IMR-90 (cell line): ENCODE results near the gene TRAF1. TPM values are rescaled to one million over a fixed set of nuclear protein-coding genes. Genes with fewer than 3 reads are reported as not detected.
A peak's percentile ranks its signal among the peaks of the same experiment; 100 is the strongest.

Experiments used
- ATAC-seq: fragments of 200-7000 bp; cut with Tn5 transposase; 2 replicates; pipeline ENCODE4 v1.9.1; 2020; ENCODE audit warnings: low read depth, mild to moderate bottlenecking, moderate library complexity
- BruUV-seq: library from RNA; stranded (reverse); fragments of 400-500 nt; replicated peaks from 2 replicates; lab custom pipeline; 2021; lab: Mats Ljungman, UMichigan
- CTCF ChIA-PET: fragments of 300-600 bp; formaldehyde crosslinking; extraction: SDS; loops from one replicate; lab custom pipeline; 2021; ENCODE audit warnings: antibody characterized with exemption; lab: Yijun Ruan, JAX
- POLR2A ChIA-PET: fragments of 300-600 bp; sonication (Branson Sonifier 250); formaldehyde crosslinking; loops from one replicate; lab custom pipeline; 2022; ENCODE audit warnings: antibody characterized with exemption; ENCODE audit not compliant: unreplicated experiment; lab: Charles Lee
- DNase-seq: peaks from one replicate; pipeline ENCODE4 v3.0.0; 2013
- H2AFZ ChIP-seq: replicated peaks from 2 replicates; pipeline ENCODE3; 2013; ENCODE audit warnings: low read length, mild to moderate bottlenecking; ENCODE audit not compliant: poor library complexity
- H2AK5ac ChIP-seq: 2 replicates; pipeline ENCODE4 v1.6.1; 2013; ENCODE audit warnings: low read depth, low read length, inconsistent platforms
- H2AK9ac ChIP-seq: replicated peaks from 2 replicates; pipeline ENCODE3; 2013; ENCODE audit warnings: mild to moderate bottlenecking, low read depth, low read length, moderate library complexity; ENCODE audit not compliant: poor library complexity
- H2BK120ac ChIP-seq: 2 replicates; pipeline ENCODE4 v1.6.1; 2013; ENCODE audit warnings: low read depth, low read length, inconsistent platforms
- H2BK15ac ChIP-seq: 3 replicates; pipeline ENCODE4 v1.6.1; 2013; ENCODE audit warnings: low read depth, low read length, inconsistent platforms
- H2BK20ac ChIP-seq: 2 replicates; pipeline ENCODE4 v1.6.1; 2013; ENCODE audit warnings: low read depth, mild to moderate bottlenecking, inconsistent platforms, low read length, moderate library complexity
- H2BK5ac ChIP-seq: 2 replicates; pipeline ENCODE4 v1.6.1; 2013; ENCODE audit warnings: mild to moderate bottlenecking, low read depth, low read length, inconsistent platforms; ENCODE audit not compliant: poor library complexity, severe bottlenecking
- H3K14ac ChIP-seq: replicated peaks from 2 replicates; pipeline ENCODE4 v1.6.1; 2013; ENCODE audit warnings: low read depth, low read length, inconsistent platforms
- H3K18ac ChIP-seq: 2 replicates; pipeline ENCODE4 v1.6.1; 2013; ENCODE audit warnings: low read depth, low read length, control low read depth
- H3K23ac ChIP-seq: 2 replicates; pipeline ENCODE4 v1.6.1; 2013; ENCODE audit warnings: low read depth, low read length, inconsistent platforms
- H3K27ac ChIP-seq: 2 replicates; pipeline ENCODE4 v1.5.1; 2013; ENCODE audit warnings: mild to moderate bottlenecking, control low read depth, low read length; ENCODE audit not compliant: insufficient read depth
- H3K27me3 ChIP-seq: 2 replicates; pipeline ENCODE4 v1.6.1; 2013; ENCODE audit warnings: low read length; ENCODE audit not compliant: control insufficient read depth, insufficient read depth
- H3K36me3 ChIP-seq: 2 replicates; pipeline ENCODE4 v1.6.1; 2013; ENCODE audit warnings: low read length, mixed read lengths; ENCODE audit not compliant: control insufficient read depth, insufficient read depth
- H3K4ac ChIP-seq: 2 replicates; pipeline ENCODE4 v1.6.1; 2013; ENCODE audit warnings: low read depth, low read length, inconsistent platforms
- H3K4me1 ChIP-seq: 2 replicates; pipeline ENCODE4 v1.6.1; 2013; ENCODE audit warnings: low read length, mixed read lengths; ENCODE audit not compliant: control insufficient read depth, insufficient read depth
- H3K4me2 ChIP-seq: 2 replicates; pipeline ENCODE4 v1.6.1; 2013; ENCODE audit warnings: low read depth, mild to moderate bottlenecking, control low read depth, low read length, moderate library complexity
- H3K4me3 ChIP-seq: 2 replicates; pipeline ENCODE4 v1.5.1; 2013; ENCODE audit warnings: low read depth, mild to moderate bottlenecking, control low read depth, low read length, moderate library complexity; ENCODE audit not compliant: insufficient read depth
- H3K56ac ChIP-seq: 2 replicates; pipeline ENCODE4 v1.6.1; 2013; ENCODE audit warnings: low read length, inconsistent platforms; ENCODE audit not compliant: insufficient read depth; ENCODE audit errors: extremely low read depth
- H3K79me1 ChIP-seq, 2 experiments: 2 replicates each; pipeline ENCODE4 v1.6.1; 2013; ENCODE audit warnings: low read length in 2 of 2, inconsistent platforms in 1 of 2, low read depth in 1 of 2
- H3K9ac ChIP-seq: 2 replicates; pipeline ENCODE4 v1.6.1; 2013; ENCODE audit warnings: low read depth, low read length, control low read depth
- H3K9me1 ChIP-seq: 2 replicates; pipeline ENCODE4 v1.6.1; 2013; ENCODE audit warnings: low read length, inconsistent platforms; ENCODE audit not compliant: insufficient read depth
- H3K9me3 ChIP-seq: 2 replicates; pipeline ENCODE4 v1.6.1; 2013; ENCODE audit warnings: low read length; ENCODE audit not compliant: control insufficient read depth, insufficient read depth
- H4K20me1 ChIP-seq: 2 replicates; pipeline ENCODE4 v1.6.1; 2013; ENCODE audit warnings: low read length, inconsistent platforms; ENCODE audit not compliant: insufficient read depth
- H4K5ac ChIP-seq: 2 replicates; pipeline ENCODE4 v1.6.1; 2013; ENCODE audit warnings: mild to moderate bottlenecking, low read depth, low read length, control low read depth
- H4K8ac ChIP-seq, 2 experiments: 2 replicates each; pipeline ENCODE4 v1.6.1; 2013; ENCODE audit warnings: low read depth in 2 of 2, low read length in 2 of 2, control low read depth in 1 of 2, inconsistent platforms in 1 of 2
- H4K91ac ChIP-seq: 2 replicates; pipeline ENCODE4 v1.6.1; 2013; ENCODE audit warnings: low read depth, low read length, inconsistent platforms; ENCODE audit not compliant: insufficient read depth
- CEBPB ChIP-seq: IDR thresholded peaks from 2 replicates; pipeline ENCODE4 v1.6.1; 2012; ENCODE audit warnings: low read depth, low read length, improper control_type of control experiment
- WGBS, 2 experiments: methylation state at CpG; one replicate each; pipeline versions ENCODE4 v1.1.5 to v1.1.7; 2013; ENCODE audit warnings: missing lambda C conversion rate in 2 of 2; ENCODE audit not compliant: insufficient read length in 1 of 2; ENCODE audit errors: extremely low coverage in 2 of 2; 5-methylcytosine and 5-hydroxymethylcytosine counted together
- dilution Hi-C: fragments of 300-500 bp; cut with HindIII; formaldehyde crosslinking; loops from one replicate; pipeline ENCODE4 v1.14.3; 2018; ENCODE audit warnings: low sequenced_read_pairs; ENCODE audit not compliant: unreplicated experiment
- in situ Hi-C: fragments of 300-500 bp; cut with MboI; formaldehyde crosslinking; loops from 3 replicates; pipeline ENCODE4 v1.14.3; 2019; ENCODE audit warnings: low sequenced_read_pairs, inconsistent platforms, mixed read lengths
- intact Hi-C: fragments of 100-400 bp; cut with micrococcal nuclease; formaldehyde crosslinking; loops from 2 replicates; pipeline ENCODE4 v1.10.0; 2022
- polyA plus RNA-seq, 3 experiments: library from polyadenylated mRNA; depleted of rRNA; stranded (reverse); fragments of >200 nt; gene quantifications; 2 replicates each; pipeline ENCODE4 v1.2.3, GENCODE V29; 2012; ENCODE audit warnings: low replicate concordance in 1 of 3
- total RNA-seq: library from RNA; depleted of rRNA; stranded (reverse); fragments of >200 nt; gene quantifications from 2 replicates; pipeline ENCODE4 v1.2.3, GENCODE V29; 2012
- TF ChIP-seq, protein P1 (sequence below): fragments of 150-350 bp; IDR thresholded peaks from 2 replicates; pipeline ENCODE4 v1.6.1; 2016; ENCODE audit warnings: low read depth, mild to moderate bottlenecking, low read length, moderate library complexity, borderline replicate concordance

TRAF1 gene
- total and polyA plus RNA-seq, 2 of the 4 experiments (the other 2 are of a cell fraction): 3.9 to 4.1 TPM

DNA sequence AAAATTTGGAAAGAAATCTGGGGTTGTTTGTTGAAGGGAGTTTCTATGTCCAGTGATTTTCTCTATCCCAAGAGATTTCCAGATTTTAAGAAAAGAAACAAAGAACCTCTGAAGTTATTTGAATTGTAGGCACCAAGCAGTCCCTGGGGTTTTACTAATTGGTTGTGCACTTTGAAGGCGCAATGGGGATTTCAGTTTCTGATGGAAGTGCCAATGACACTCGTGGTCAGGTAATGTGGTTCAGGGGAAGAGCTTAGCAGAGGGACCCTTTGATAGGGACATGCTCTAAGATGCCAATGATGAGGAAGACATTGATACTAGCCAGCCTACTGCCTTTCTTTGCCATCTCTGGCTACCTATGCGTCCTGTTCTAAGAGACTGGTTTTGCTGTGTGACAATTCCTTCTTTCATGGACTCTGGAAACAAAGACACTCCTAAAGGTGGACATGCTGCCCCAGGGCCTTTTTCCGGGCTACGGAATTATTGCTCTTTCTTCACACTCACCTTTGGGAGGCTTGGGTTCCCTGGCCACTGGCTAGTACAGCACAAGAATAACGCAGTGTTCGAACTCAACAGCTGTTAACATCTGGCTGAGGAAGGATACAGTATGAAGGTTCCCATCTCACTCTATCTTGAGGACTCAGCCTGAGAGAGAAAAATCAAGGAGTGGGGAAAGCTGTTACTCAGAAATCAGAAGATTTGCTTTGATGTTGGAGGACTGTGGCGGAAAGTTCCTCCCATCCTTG lies 6.9 kb upstream of the TRAF1 start:
- Histone ChIP-seq H3K56ac (no peak overlapping the region), H2BK20ac (peak overlapping the region; percentile 13), H3K9me3 (no peaks in the 10 kb centered on the region), H2AK9ac (no peak overlapping the region), H2AFZ (no peak overlapping the region), H3K4me3 (no peak overlapping the region), H4K91ac (peak overlapping the region; percentile 62), H3K36me3 (no peaks in the 10 kb centered on the region), H3K4me1 (peaks cover 40% of the 10 kb centered on the region), H3K23ac (peak overlapping the region; percentile 50; the same call in 1 of the 2 replicates), H2BK5ac (no peak overlapping the region), H3K9me1 (peaks cover 17% of the 10 kb centered on the region), H2BK15ac (peak overlapping the region; percentile 64; the same call in 2 of the 3 replicates), H3K4ac (peak overlapping the region; percentile 24; the same call in 1 of the 2 replicates), H3K79me1 (peaks cover 0 to 18% of the 10 kb centered on the region in 2 experiments; a peak in 1 of 4 replicates), H2AK5ac (peak overlapping the region; percentile 79), H4K5ac (no peak overlapping the region), H3K9ac (no peak overlapping the region), H3K27ac (no peak overlapping the region), H3K18ac (no peak overlapping the region), H4K8ac (peak overlapping the region in 1 of 2 experiments; percentile 7; a peak in 1 of 4 replicates), H3K27me3 (no peaks in the 10 kb centered on the region), H3K4me2 (no peak overlapping the region), H3K14ac (peak overlapping the region; percentile 30; the same call in 1 of the 2 replicates), H2BK120ac (peak overlapping the region; percentile 52), H4K20me1 (no peaks in the 10 kb centered on the region)
- ATAC-seq (no peak), DNase-seq (no peak)
- dilution Hi-C loops (no loop called here), in situ Hi-C loops (no loop called here), intact Hi-C loops (no loop called here)
- WGBS, 2 experiments: no CpG with 5 or more reads among the region's 8 CpGs
- BruUV-seq: no TSS peak
- ChIA-PET POLR2A (no interaction called here), CTCF (no interaction called here)
- TF ChIP-seq CEBPB: no peak
- TF ChIP-seq, protein P1, sequence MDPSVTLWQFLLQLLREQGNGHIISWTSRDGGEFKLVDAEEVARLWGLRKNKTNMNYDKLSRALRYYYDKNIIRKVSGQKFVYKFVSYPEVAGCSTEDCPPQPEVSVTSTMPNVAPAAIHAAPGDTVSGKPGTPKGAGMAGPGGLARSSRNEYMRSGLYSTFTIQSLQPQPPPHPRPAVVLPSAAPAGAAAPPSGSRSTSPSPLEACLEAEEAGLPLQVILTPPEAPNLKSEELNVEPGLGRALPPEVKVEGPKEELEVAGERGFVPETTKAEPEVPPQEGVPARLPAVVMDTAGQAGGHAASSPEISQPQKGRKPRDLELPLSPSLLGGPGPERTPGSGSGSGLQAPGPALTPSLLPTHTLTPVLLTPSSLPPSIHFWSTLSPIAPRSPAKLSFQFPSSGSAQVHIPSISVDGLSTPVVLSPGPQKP: no peak
